Adrenal gland (tissue), 12 donors: ENCODE measurements around the gene UBE2H. TPM values are rescaled to one million over a fixed set of nuclear protein-coding genes. Genes with fewer than 3 reads are reported as not detected.

Experiments used
- DNase-seq, 7 donors: peaks; one replicate each; pipeline ENCODE4 v3.0.0-alpha.2; 2019 to 2020
- H3K27ac ChIP-seq, 5 donors: fragments of 200-600 bp; sonication (generic) in 4 of 5; 1 replicate in 3 of 5; 2 replicates in 2 of 5; pipeline versions ENCODE4 v1.5.1 to v1.8.0; 2016 to 2020; ENCODE audit warnings: mild to moderate bottlenecking in 1 of 5
- H3K27me3 ChIP-seq: fragments of 200-600 bp; 2 replicates; pipeline ENCODE4 v1.8.0; 2021
- H3K36me3 ChIP-seq, 2 donors: fragments of 200-600 bp; replicated peaks in 1 of 2; 1 replicate in 1 of 2; 2 replicates in 1 of 2; pipeline versions ENCODE4 v1.5.1 to v1.8.0; 2018 to 2022
- H3K4me1 ChIP-seq, 2 donors: fragments of 200-600 bp; replicated peaks in 1 of 2; 1 replicate in 1 of 2; 2 replicates in 1 of 2; pipeline versions ENCODE4 v1.5.1 to v1.8.0; 2018 to 2021
- H3K4me3 ChIP-seq, 4 donors: fragments of 200-600 bp; sonication (generic) in 3 of 4; one replicate each; pipeline ENCODE4 v1.5.1; 2016 to 2018
- H3K9me3 ChIP-seq, 3 donors: fragments of 200-600 bp; sonication (generic) in 1 of 3; replicated peaks in 1 of 3; 1 replicate in 2 of 3; 2 replicates in 1 of 3; pipeline versions ENCODE4 v1.5.1 to v1.8.0; 2016 to 2021
- CTCF ChIP-seq, 6 experiments: fragments of 450-650 bp in 4 of 6; fragments of 200-600 bp in 2 of 6; sonication (generic) in 1 of 6; IDR thresholded peaks; 1 replicate in 5 of 6; 2 replicates in 1 of 6; pipeline versions ENCODE4 v1.5.1 to v1.8.0; 2016 to 2021; ENCODE audit warnings: antibody characterized with exemption in 6 of 6, mild to moderate bottlenecking in 2 of 6, moderate library complexity in 1 of 6
- POLR2A ChIP-seq, 2 donors: fragments of 450-650 bp; IDR thresholded peaks; one replicate each; pipeline ENCODE4 v1.6.1; 2017; ENCODE audit warnings: antibody characterized with exemption in 2 of 2, mild to moderate bottlenecking in 2 of 2, moderate library complexity in 1 of 2
- WGBS, 4 donors: extraction: QIAGEN DNeasy Blood & Tissue Kit in 2 of 4; methylation state at CpG; one replicate each; pipeline versions ENCODE4 v1.1.5 to v1.1.7; 2013 to 2017; 5-methylcytosine and 5-hydroxymethylcytosine counted together
- intact Hi-C, 2 donors: fragments of 100-400 bp; cut with DNase I; formaldehyde crosslinking; loops; one replicate each; pipeline versions ENCODE4 v1.14.1 to v1.15.0; 2022 to 2023
- polyA plus RNA-seq, 3 donors: library from polyadenylated mRNA; stranded (reverse); fragments of 200-250 nt in 2 of 3; fragments of 350-450 nt in 1 of 3; fragmentation: Illumina TruSeq in 1 of 3; extraction: RNeasy Lipid Tissue Mini Kit (QIAGEN cat#74804) in 1 of 3; gene quantifications; one replicate each; pipeline ENCODE4 v1.2.3, GENCODE V29; 2013 to 2014
- total RNA-seq, 9 donors: library from RNA; depleted of rRNA in 4 of 9; stranded (reverse); fragments of >200 nt in 4 of 9; fragments of 120-200 nt in 1 of 9; fragmentation: NEBNext Ultra II Directional in 1 of 9; extraction: Animal tissue kit (Norgen Biotek cat#: 25700) in 1 of 9; gene quantifications; one replicate each; pipeline versions ENCODE4 v1.1.0 to v1.2.4, GENCODE V29; 2013 to 2023
- donor health status: healthy with polysubstance abuse.
- donor health status: Bipolar disorder and iron deficiency.
- donor health status: DM: yes; HTN: yes; CAD: no.
- donor health status: DM: no; HTN: no; CAD: no.
- donor health status: DM: no; HTN: no; CAD: no.
- donor health status: DM: yes; HTN: yes; CAD: no.

The UBE2H gene
- total and polyA plus RNA-seq, 12 donors = 48.3 to 392 (median 143) TPM

- H3K27me3 ChIP-seq = no peaks in the 10 kb centered on the region
- WGBS, 4 donors = 90 to 94% (median 93%) methylated on average over 2 of the region's 2 CpGs
- intact Hi-C loops = no loop called here
Measured at GRCh38 chr7:129980667-129981066, 27.9 kb upstream of the UBE2H start.

GRCh38 chr7:129975309-129975708 lies 22.5 kb upstream of the UBE2H start:
- Histone ChIP-seq H3K9me3 (no peaks in the 10 kb centered on the region), H3K27ac (no peak overlapping the region), H3K4me3 (no peak overlapping the region), H3K27me3 (no peaks in the 10 kb centered on the region), H3K36me3 (no peaks in the 10 kb centered on the region), H3K4me1 (no peaks in the 10 kb centered on the region)
- intact Hi-C loops = no loop called here
- TF ChIP-seq POLR2A (IDR thresholded peaks at IDR 0.05) (no peak), CTCF (IDR thresholded peaks at IDR 0.05) (no peak)
- WGBS, 4 donors = 74 to 88% (median 87%) methylated on average over 1 of the region's 1 CpG
- no peak for DNase-seq

More at GRCh38 chr7:129980667-129981066, 27.9 kb upstream of the UBE2H start:
- Histone ChIP-seq H3K27ac (no peak overlapping the region), H3K4me3 (no peak overlapping the region), H3K4me1 (no peaks in the 10 kb centered on the region), H3K36me3 (no peaks in the 10 kb centered on the region), H3K9me3 (no peaks in the 10 kb centered on the region)
- no peak for DNase-seq
- TF ChIP-seq POLR2A (IDR thresholded peaks at IDR 0.05) (no peak), CTCF (IDR thresholded peaks at IDR 0.05) (no peak)

GRCh38 chr7:129970816-129971215 lies 18.1 kb upstream of the UBE2H start:
- no peak for DNase-seq
- no peaks in the 10 kb centered on the region for H3K4me1 ChIP-seq
- H3K9me3 ChIP-seq = no peaks in the 10 kb centered on the region
- no peaks in the 10 kb centered on the region for H3K27me3 ChIP-seq
- intact Hi-C loops = no loop called here
- 81 to 86% (median 85%) methylated on average over 1 to 3 of the region's 3 CpGs for WGBS, 4 donors
- H3K36me3 ChIP-seq = no peaks in the 10 kb centered on the region
- TF ChIP-seq CTCF (IDR thresholded peaks at IDR 0.05) (no peak), POLR2A (IDR thresholded peaks at IDR 0.05) (no peak)
- H3K27ac ChIP-seq = no peak overlapping the region
- no peak overlapping the region for H3K4me3 ChIP-seq

- Histone ChIP-seq H3K36me3 (no peaks in the 10 kb centered on the region), H3K27me3 (no peaks in the 10 kb centered on the region), H3K27ac (no peak overlapping the region), H3K4me1 (no peaks in the 10 kb centered on the region), H3K4me3 (no peak overlapping the region), H3K9me3 (no peaks in the 10 kb centered on the region)
- WGBS, 4 donors = 60 to 75% (median 68%) methylated on average over 3 of the region's 3 CpGs
- TF ChIP-seq CTCF (IDR thresholded peaks at IDR 0.05) (no peak), POLR2A (IDR thresholded peaks at IDR 0.05) (no peak)
- intact Hi-C loops = no loop called here
- no peak for DNase-seq
Measured at GRCh38 chr7:129969881-129970446, 17.2 kb upstream of the UBE2H start.
